Raji (cell line): ENCODE measurements around the gene DPP6.

ENCODE experiments used
- POLR2A ChIP-seq: IDR thresholded peaks from 2 replicates; pipeline ENCODE4 v1.6.1; 2011; ENCODE audit warnings: low read depth, low read length, control low read depth; ENCODE audit not compliant: insufficient read depth

DPP6 gene

GRCh38 chr7:154559454-154559853, 507.3 kb downstream of the DPP6 start:
- TF ChIP-seq POLR2A, result no peak

GRCh38 chr7:154564676-154565075, 512.5 kb downstream of the DPP6 start:
- no peak for TF ChIP-seq POLR2A

GRCh38 chr7:154566877-154567276, 514.7 kb downstream of the DPP6 start:
- TF ChIP-seq POLR2A, result no peak

DNA sequence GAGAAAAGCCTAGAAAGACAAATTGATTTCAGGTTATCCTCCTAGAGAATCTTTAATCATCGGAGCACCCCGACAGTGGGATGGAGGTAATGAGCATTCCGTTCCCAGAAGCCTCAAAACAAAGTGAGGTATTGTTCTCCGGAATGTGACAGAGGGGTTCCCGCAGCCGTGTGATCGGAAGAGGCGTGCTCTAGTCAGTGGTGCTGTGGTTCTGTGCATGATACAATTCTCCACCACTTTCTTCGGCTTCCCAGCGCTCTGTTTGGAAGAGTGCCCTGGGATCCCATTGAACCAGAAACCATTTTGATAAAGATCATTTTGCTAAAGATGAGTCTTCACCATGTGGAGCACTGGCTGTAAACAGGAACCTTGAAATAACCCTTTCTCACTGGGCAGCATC, 516.1 kb downstream of the DPP6 start:
- no peak for TF ChIP-seq POLR2A

- no peak for TF ChIP-seq POLR2A
These were observed 517.7 kb downstream of the DPP6 start for GRCh38 chr7:154569916-154570315.

GRCh38 chr7:154571772-154572171, 519.6 kb downstream of the DPP6 start:
- TF ChIP-seq POLR2A, result no peak

DNA sequence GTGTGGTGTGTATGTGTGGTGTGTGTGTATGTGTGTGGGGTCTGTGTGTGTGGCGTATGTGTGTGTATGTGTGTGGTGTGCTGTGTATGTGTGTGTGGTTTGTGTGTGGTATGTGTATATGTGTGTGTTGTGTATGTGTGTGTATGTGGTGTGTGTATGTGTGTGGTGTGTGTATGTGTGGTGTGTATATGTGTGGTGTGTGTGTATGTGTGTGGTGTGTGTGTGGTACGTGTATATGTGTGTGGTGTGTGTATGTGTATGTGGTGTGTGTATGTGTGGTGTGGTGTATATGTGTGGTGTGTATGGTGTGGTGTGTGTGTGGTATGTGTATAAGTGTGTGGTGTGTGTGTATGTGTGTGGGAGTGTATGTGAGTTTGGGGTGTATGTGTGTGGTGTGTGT, 522.0 kb downstream of the DPP6 start:
- TF ChIP-seq POLR2A, result no peak

DNA sequence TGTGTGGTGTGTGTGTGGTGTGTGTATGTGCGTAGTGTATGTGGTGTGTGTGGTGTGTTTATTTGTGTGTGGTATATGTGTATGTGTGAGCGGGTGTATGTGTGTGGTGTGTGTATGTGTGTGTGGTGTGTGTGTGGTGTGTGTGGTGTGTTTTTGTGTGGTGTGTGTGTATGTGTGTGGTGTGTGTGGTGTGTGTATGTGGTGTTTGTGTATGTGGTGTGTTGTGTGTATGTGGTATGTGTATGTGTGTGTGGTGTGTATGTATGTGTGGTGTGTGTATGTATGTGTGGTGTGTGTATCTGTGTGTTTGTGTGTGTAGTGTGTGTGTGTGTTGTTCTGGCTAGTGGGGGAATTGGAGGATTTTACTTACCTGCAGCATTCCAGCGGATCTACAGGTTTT, 523.3 kb downstream of the DPP6 start:
- TF ChIP-seq POLR2A, result no peak

DNA sequence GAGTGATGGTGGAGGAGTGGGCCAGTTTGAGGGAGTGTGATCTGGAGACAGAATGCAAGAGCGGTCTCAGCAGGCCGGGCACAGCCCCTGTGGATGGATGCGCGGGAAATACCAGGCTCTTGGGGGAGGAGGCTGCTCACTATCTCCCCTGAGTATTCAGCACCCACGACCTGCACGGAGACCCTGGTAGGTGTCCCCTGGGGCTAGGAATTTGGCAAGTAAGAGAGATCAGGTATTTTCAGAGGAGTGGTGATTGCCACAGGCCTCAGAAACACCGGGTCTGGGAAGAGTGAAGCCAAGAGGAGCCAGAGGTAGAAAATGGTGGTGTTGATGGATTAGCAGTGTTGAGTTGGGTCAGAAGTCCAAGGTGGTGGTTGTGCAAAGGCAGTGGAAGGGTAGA, 524.4 kb downstream of the DPP6 start:
- TF ChIP-seq POLR2A, result no peak

- no peak for TF ChIP-seq POLR2A
These were observed 525.1 kb downstream of the DPP6 start for GRCh38 chr7:154577141-154577873.

GRCh38 chr7:154578336-154578735, 526.1 kb downstream of the DPP6 start:
- no peak for TF ChIP-seq POLR2A

DNA sequence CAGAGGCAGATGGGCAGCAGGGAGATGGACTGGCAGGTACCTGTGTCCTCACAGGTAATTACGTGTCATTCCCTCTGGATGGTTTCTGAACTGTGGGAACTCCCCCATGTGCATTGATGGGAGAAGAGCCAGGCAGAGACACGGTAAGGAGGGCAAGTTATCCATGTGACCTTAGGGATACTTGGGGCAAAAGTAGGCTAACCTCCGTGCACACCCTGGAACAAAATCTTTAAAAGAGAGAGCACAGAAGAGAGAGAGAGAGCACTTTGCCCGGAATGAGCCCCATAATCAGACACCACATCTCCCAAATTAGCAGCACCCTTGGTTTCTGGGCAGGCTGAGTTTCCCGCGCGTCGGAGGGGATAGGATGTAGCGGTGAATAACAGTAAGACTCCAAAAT, 527.5 kb downstream of the DPP6 start:
- no peak for TF ChIP-seq POLR2A

DNA sequence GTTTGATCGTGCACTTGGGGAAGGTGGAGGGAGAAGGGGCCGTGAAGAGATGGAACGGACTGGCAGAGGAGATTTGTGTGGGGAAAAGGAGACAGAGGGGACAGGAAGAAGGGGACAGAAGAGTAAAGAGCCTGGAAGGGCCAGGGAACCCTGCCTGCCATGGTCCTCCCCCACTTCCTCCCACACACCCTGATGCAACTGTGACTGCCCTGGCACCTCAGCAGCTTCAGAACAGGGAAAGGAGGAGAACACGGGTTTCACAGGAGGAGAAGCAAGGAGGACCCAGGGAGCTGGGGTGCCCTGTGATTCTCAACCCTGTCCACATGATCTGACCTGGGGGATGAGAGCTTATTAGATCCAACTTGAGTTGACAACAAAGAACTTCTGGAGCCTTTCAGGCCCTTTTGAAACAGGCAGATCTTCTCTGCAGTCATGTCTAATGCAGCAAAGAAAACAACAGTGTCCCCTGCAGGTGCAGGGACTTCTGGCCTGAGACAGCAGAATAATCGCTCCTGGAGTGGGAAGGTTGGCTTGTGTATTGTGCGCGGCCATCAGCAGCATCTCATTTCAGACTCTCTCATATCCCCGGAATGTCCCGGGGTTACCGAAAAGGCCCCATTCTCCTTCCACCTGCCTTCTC, 529.2 kb downstream of the DPP6 start:
- TF ChIP-seq POLR2A, result no peak

- TF ChIP-seq POLR2A, result no peak
These were observed 531.3 kb downstream of the DPP6 start for GRCh38 chr7:154583454-154583853.

DNA sequence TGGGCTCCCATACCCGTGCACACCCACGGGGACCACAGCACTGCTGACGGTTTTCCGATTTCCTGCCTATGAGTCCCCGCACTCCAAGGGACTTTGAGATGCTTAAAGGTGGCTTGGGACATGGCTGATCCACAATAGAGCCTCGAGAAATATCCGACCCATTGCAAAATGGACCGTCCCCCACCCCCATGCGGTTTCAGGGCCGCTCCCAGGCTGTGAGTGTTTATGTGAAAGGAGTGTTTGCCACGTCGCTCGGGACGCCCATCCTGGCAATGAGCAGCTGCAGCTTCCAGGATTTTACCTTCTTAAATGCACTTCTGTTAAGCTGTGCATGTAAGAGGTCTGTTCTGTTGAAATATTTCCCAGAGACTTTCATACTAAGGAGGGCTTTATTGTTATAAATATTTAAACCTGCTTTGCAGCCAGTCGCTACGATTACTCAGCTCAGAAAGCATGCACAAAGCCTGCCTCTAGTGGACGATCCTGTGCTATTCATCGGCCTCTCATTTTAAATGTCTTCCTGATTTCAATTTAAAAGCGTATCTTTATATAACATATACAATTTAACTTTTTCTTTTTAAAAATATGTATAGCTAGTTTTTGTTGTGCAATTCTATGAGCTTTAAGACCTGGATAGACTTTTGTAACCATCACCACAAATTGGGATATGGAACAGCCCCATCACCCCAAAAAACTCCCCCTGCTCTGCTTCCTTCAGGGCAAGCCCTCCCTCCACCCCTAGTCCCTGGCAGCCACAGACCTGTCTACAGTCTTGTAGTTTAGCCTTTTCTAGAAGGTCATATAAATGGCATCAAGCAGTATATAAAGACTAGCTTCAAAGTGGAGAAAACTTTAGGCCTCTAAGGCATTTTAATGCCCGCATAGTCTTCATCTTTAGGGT, 532.4 kb downstream of the DPP6 start:
- no peak for TF ChIP-seq POLR2A

- no peak for TF ChIP-seq POLR2A
These were observed 535.6 kb downstream of the DPP6 start for GRCh38 chr7:154587792-154588191.

- TF ChIP-seq POLR2A, result no peak
These were observed 539.3 kb downstream of the DPP6 start for GRCh38 chr7:154591544-154591943.

- TF ChIP-seq POLR2A, result no peak
These were observed 540.2 kb downstream of the DPP6 start for GRCh38 chr7:154592388-154592787.
